Hepatocyte (in vitro differentiated cells): Measurements from ENCODE around the gene ITPK1.

Experiments used
- EZH2phosphoT487 ChIP-seq: fragments of 200-600 bp; sonication (generic); IDR thresholded peaks from one replicate; pipeline ENCODE4 v1.6.1; 2018; ENCODE audit warnings: antibody characterized with exemption, mild to moderate bottlenecking, low read depth, moderate library complexity; ENCODE audit not compliant: unreplicated experiment, severe bottlenecking
- TF ChIP-seq, protein P1 (sequence below): fragments of 200-600 bp; sonication (generic); IDR thresholded peaks from 2 replicates; pipeline ENCODE4 v1.5.1; 2016; ENCODE audit warnings: antibody characterized with exemption, mild to moderate bottlenecking; ENCODE audit not compliant: poor library complexity

DNA sequence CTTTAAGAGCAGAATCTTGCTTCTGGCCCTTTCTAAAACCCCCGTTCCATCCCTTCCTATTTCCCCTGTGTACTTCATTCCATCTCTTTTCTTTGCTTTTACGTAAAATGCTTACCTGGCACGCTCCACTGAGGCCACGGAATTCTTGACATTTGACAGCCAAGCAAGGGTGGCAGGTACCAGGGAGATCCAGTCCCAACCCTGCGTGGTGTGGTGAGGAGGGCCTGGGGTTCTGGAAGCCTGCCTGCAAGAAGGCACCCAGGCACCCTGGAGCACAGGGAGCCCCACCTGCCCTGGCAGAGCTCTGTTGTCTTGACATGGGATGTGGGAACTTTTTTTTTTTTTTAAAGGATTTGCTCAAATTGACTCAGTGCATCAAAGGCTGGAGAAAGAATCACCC lies 48.6 kb downstream of the ITPK1 start:
- TF ChIP-seq, protein P1, sequence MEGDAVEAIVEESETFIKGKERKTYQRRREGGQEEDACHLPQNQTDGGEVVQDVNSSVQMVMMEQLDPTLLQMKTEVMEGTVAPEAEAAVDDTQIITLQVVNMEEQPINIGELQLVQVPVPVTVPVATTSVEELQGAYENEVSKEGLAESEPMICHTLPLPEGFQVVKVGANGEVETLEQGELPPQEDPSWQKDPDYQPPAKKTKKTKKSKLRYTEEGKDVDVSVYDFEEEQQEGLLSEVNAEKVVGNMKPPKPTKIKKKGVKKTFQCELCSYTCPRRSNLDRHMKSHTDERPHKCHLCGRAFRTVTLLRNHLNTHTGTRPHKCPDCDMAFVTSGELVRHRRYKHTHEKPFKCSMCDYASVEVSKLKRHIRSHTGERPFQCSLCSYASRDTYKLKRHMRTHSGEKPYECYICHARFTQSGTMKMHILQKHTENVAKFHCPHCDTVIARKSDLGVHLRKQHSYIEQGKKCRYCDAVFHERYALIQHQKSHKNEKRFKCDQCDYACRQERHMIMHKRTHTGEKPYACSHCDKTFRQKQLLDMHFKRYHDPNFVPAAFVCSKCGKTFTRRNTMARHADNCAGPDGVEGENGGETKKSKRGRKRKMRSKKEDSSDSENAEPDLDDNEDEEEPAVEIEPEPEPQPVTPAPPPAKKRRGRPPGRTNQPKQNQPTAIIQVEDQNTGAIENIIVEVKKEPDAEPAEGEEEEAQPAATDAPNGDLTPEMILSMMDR, result no peak
- TF ChIP-seq EZH2phosphoT487, result no peak
